ENCODE measurements around the gene AP2A1. TPM values are rescaled to one million over a fixed set of nuclear protein-coding genes. Genes with fewer than 3 reads are reported as not detected.
A peak's percentile ranks its signal among the peaks of the same experiment; 100 is the strongest.

The AP2A1 gene
- total RNA-seq, 3 donors from 2014 or later (not counting 1 experiment from before 2014, with no cell fraction given), result 137 to 163 (median 161) TPM

- Histone ChIP-seq H3K27me3 (ENCODE audit: control insufficient read depth, insufficient read depth, low read length) (no peaks in the 10 kb centered on the region), H3K9me3 (ENCODE audit: control insufficient read depth, insufficient read depth, low read length) (no peaks in the 10 kb centered on the region), H3K36me3 (ENCODE audit: control insufficient read depth, insufficient read depth, low read length) (no peaks in the 10 kb centered on the region), H3K27ac (ENCODE audit: low read length) (no peak overlapping the region), H3K4me3 (ENCODE audit: low read length) (no peak overlapping the region), H3K4me1 (ENCODE audit: control insufficient read depth, insufficient read depth, low read length) (peaks cover 11% of the 10 kb centered on the region)
- Mint-ChIP-seq H3K27me3 (ENCODE audit: low read depth in 2 of 2) (no peaks in the 10 kb centered on the region), H3K27ac (no peak overlapping the region), H3K36me3 (no peaks in the 10 kb centered on the region), H3K9me3 (no peaks in the 10 kb centered on the region), H3K4me3 (no peak overlapping the region), H3K4me1 (peaks cover 12 to 19% of the 10 kb centered on the region in 2 donors)
- DNase-seq (peak; percentile 44 to 60), ATAC-seq (peak; percentile 57 to 88 (median 85))
- WGBS (ENCODE audit: insufficient coverage), result 57% methylated on average over 47 of the region's 52 CpGs
- intact Hi-C loops (cut with micrococcal nuclease), result no loop called here
- TF ChIP-seq CTCF (IDR thresholded peaks at IDR 0.05), result no peak
These were observed 20.4 kb upstream of the AP2A1 start for GRCh38 chr19:49746206-49746958.

- Histone ChIP-seq H3K9me3 (ENCODE audit: control insufficient read depth, insufficient read depth, low read length) (no peaks in the 10 kb centered on the region), H3K4me1 (ENCODE audit: control insufficient read depth, insufficient read depth, low read length) (peaks cover 11% of the 10 kb centered on the region), H3K4me3 (ENCODE audit: low read length) (no peak overlapping the region), H3K36me3 (ENCODE audit: control insufficient read depth, insufficient read depth, low read length) (no peaks in the 10 kb centered on the region), H3K27me3 (ENCODE audit: control insufficient read depth, insufficient read depth, low read length) (no peaks in the 10 kb centered on the region), H3K27ac (ENCODE audit: low read length) (peak overlapping the region; percentile 4)
- Mint-ChIP-seq H3K4me3 (peak overlapping the region; percentile 3), H3K27me3 (ENCODE audit: low read depth in 2 of 2) (no peaks in the 10 kb centered on the region), H3K4me1 (peaks cover 12 to 19% of the 10 kb centered on the region in 2 donors), H3K27ac (peak overlapping the region; percentile 9 to 59), H3K36me3 (no peaks in the 10 kb centered on the region), H3K9me3 (no peaks in the 10 kb centered on the region)
- DNase-seq (no peak), ATAC-seq (peak; percentile 41 to 60 (median 52))
- no peak for TF ChIP-seq CTCF (IDR thresholded peaks at IDR 0.05)
- WGBS (ENCODE audit: insufficient coverage), result 67% methylated on average over 6 of the region's 6 CpGs
- intact Hi-C loops (cut with micrococcal nuclease), result no loop called here
These were observed 17.6 kb upstream of the AP2A1 start for GRCh38 chr19:49749055-49749716.

- no peaks in the 10 kb centered on the region for H3K27me3 Mint-ChIP-seq (ENCODE audit: low read depth in 2 of 2)
- Histone ChIP-seq H3K9me3 (ENCODE audit: control insufficient read depth, insufficient read depth, low read length) (no peaks in the 10 kb centered on the region), H3K4me3 (ENCODE audit: low read length) (no peak overlapping the region), H3K4me1 (ENCODE audit: control insufficient read depth, insufficient read depth, low read length) (peaks cover 11% of the 10 kb centered on the region), H3K27me3 (ENCODE audit: control insufficient read depth, insufficient read depth, low read length) (no peaks in the 10 kb centered on the region), H3K36me3 (ENCODE audit: control insufficient read depth, insufficient read depth, low read length) (no peaks in the 10 kb centered on the region), H3K27ac (ENCODE audit: low read length) (no peak overlapping the region)
- H3K4me3 Mint-ChIP-seq, result no peak overlapping the region
- peaks cover 12 to 19% of the 10 kb centered on the region in 2 donors for H3K4me1 Mint-ChIP-seq
- DNase-seq, result no peak
- 57% methylated on average over 1 of the region's 1 CpG for WGBS (ENCODE audit: insufficient coverage)
- no peaks in the 10 kb centered on the region for H3K36me3 Mint-ChIP-seq
- H3K9me3 Mint-ChIP-seq, result no peaks in the 10 kb centered on the region
- H3K27ac Mint-ChIP-seq, result peak overlapping the region; percentile 9 to 59
- intact Hi-C loops (cut with micrococcal nuclease), result no loop called here
- no peak for TF ChIP-seq CTCF (IDR thresholded peaks at IDR 0.05)
- no peak for ATAC-seq
These were observed 17.0 kb upstream of the AP2A1 start for GRCh38 chr19:49749771-49750170.
